Activated CD8-positive, alpha-beta T cell treated with anti-CD3 and anti-CD28 coated beads for 36 hours (primary cell): ENCODE measurements around the gene ARL10. TPM values are rescaled to one million over a fixed set of nuclear protein-coding genes. Genes with fewer than 3 reads are reported as not detected.
A peak's percentile ranks its signal among the peaks of the same experiment; 100 is the strongest.

Source experiments
- ATAC-seq: fragments of 200-7000 bp; cut with Tn5 transposase; one replicate; pipeline ENCODE4 v1.10.0; 2021; ENCODE audit warnings: mild to moderate bottlenecking, moderate library complexity
- CTCF ChIA-PET: fragments of 350-600 bp; sonication (Branson Sonifier 250); formaldehyde crosslinking; loops from one replicate; lab custom pipeline; 2021; ENCODE audit warnings: antibody characterized with exemption; lab: Charles Lee
- POLR2A ChIA-PET: fragments of 350-600 bp; sonication (Branson Sonifier 250); formaldehyde crosslinking; loops from one replicate; lab custom pipeline; 2021; ENCODE audit warnings: antibody characterized with exemption; lab: Charles Lee
- DNase-seq: peaks from one replicate; pipeline ENCODE4 v3.0.0-alpha.2; 2020
- H3K27ac Mint-ChIP-seq: one replicate; pipeline ENCODE4 v1.8.0; 2021; ENCODE audit warnings: mild to moderate bottlenecking, mixed read lengths
- H3K27me3 Mint-ChIP-seq: one replicate; pipeline ENCODE4 v1.8.0; 2021; ENCODE audit warnings: mixed read lengths
- H3K36me3 Mint-ChIP-seq: one replicate; pipeline ENCODE4 v1.8.0; 2021; ENCODE audit warnings: low read depth, mixed read lengths
- H3K4me1 Mint-ChIP-seq: one replicate; pipeline ENCODE4 v1.8.0; 2021; ENCODE audit warnings: low read depth, mixed read lengths
- H3K4me3 Mint-ChIP-seq: one replicate; pipeline ENCODE4 v1.8.0; 2021; ENCODE audit warnings: mild to moderate bottlenecking, moderate library complexity, mixed read lengths
- H3K9me3 Mint-ChIP-seq: one replicate; pipeline ENCODE4 v1.8.0; 2021; ENCODE audit warnings: mixed read lengths
- CTCF ChIP-seq: fragments of 200-600 bp; IDR thresholded peaks from one replicate; pipeline ENCODE4 v1.8.0; 2022; ENCODE audit warnings: antibody characterized with exemption, mild to moderate bottlenecking
- intact Hi-C: fragments of 100-400 bp; cut with micrococcal nuclease; formaldehyde crosslinking; loops from one replicate; pipeline ENCODE4 v1.10.0; 2022
- microRNA-seq: library from miRNA; unstranded; fragments of <30 nt; microRNA quantifications from one replicate; pipeline ENCODE4 v1.2.0, GENCODE V29; 2022; ENCODE audit warnings: borderline microRNAs expressed, borderline replicate concordance
- total RNA-seq, 2 experiments: library from RNA; stranded (reverse); gene quantifications; one replicate each; pipeline ENCODE4 v1.2.3, GENCODE V29; 2021

The ARL10 gene
- total RNA-seq, 2 experiments from 2014 or later, result 15.6 to 17.0 TPM

- H3K27ac Mint-ChIP-seq, result no peak overlapping the region
- intact Hi-C loops, result no loop called here
- TF ChIP-seq CTCF, result no peak
- ChIA-PET CTCF (interaction anchor here (1.2 to 3.4 kb wide), 2 partner anchors 9 to 24 kb away, joined by 3 to 12 read pairs; partner anchors contain the start of gene CLTB), POLR2A (no interaction called here)
- peaks cover 5% of the 10 kb centered on the region for H3K9me3 Mint-ChIP-seq
- no peak for ATAC-seq
- no peaks in the 10 kb centered on the region for H3K36me3 Mint-ChIP-seq
- H3K27me3 Mint-ChIP-seq, result peaks cover 3% of the 10 kb centered on the region
- peaks cover 9% of the 10 kb centered on the region for H3K4me1 Mint-ChIP-seq
- H3K4me3 Mint-ChIP-seq, result no peak overlapping the region
- DNase-seq, result no peak
Observed at GRCh38 chr5:176425791-176426190, 60.5 kb downstream of the ARL10 start.

GRCh38 chr5:176426876-176427275 is 61.6 kb downstream of the ARL10 start:
- intact Hi-C loops, result no loop called here
- Mint-ChIP-seq H3K4me1 (peaks cover 9% of the 10 kb centered on the region), H3K27ac (no peak overlapping the region), H3K27me3 (peaks cover 3% of the 10 kb centered on the region), H3K4me3 (no peak overlapping the region), H3K36me3 (no peaks in the 10 kb centered on the region), H3K9me3 (peaks cover 5% of the 10 kb centered on the region)
- no peak for TF ChIP-seq CTCF
- ChIA-PET POLR2A (interaction anchor here (1.0 kb wide), 1 partner anchor 9 kb away, joined by 3 read pairs; no protein-coding TSS in a partner anchor), CTCF (interaction anchor here (3.4 kb wide), 1 partner anchor 10 kb away, joined by 12 read pairs; the partner anchor contains the start of gene CLTB)
- ATAC-seq, result no peak
- no peak for DNase-seq

GRCh38 chr5:176427971-176428370 is 62.7 kb downstream of the ARL10 start:
- Mint-ChIP-seq H3K36me3 (no peaks in the 10 kb centered on the region), H3K9me3 (peaks cover 5% of the 10 kb centered on the region), H3K27me3 (peaks cover 3% of the 10 kb centered on the region), H3K27ac (no peak overlapping the region), H3K4me1 (peaks cover 9% of the 10 kb centered on the region), H3K4me3 (no peak overlapping the region)
- ATAC-seq, result no peak
- ChIA-PET POLR2A (no interaction called here), CTCF (interaction anchor here (3.4 kb wide), 1 partner anchor 11 kb away, joined by 12 read pairs; the partner anchor contains the start of gene CLTB)
- DNase-seq, result no peak
- no peak for TF ChIP-seq CTCF
- intact Hi-C loops, result no loop called here

- POLR2A ChIA-PET, result interaction anchor here (0.5 to 1.1 kb wide), 3 partner anchors 19 to 133 kb away, joined by 3 to 4 read pairs (median 3); partner anchors contain the start of genes FAF2, HIGD2A and NOP16
- CTCF ChIA-PET, result interaction anchor here (1.2 to 3.8 kb wide), 4 partner anchors 9 to 37 kb away, joined by 3 to 14 read pairs (median 6); partner anchors contain the start of genes CLTB and FAF2
Observed at GRCh38 chr5:176429972-176430371, 64.7 kb downstream of the ARL10 start.

More at GRCh38 chr5:176429972-176430371, 64.7 kb downstream of the ARL10 start:
- Mint-ChIP-seq H3K27me3 (no peaks in the 10 kb centered on the region), H3K4me3 (no peak overlapping the region), H3K36me3 (no peaks in the 10 kb centered on the region), H3K4me1 (peaks cover 9% of the 10 kb centered on the region), H3K27ac (no peak overlapping the region), H3K9me3 (peaks cover 5% of the 10 kb centered on the region)
- DNase-seq (no peak), ATAC-seq (peak; percentile 75)
- TF ChIP-seq CTCF, result no peak
- intact Hi-C loops, result no loop called here

Small RNA genes within 50 kb of the gene (microRNA-seq; reads per million reads assigned to microRNA genes)
- gene MIR1271, result 5.4 reads per million, percentile 22 among the genes with 10 or more reads in this experiment

Other genes starting within 250 kb of the ARL10 start
- 10 to 100 TPM; 21.5 to 21.9 TPM for gene SIMC1, start 127.1 kb upstream of the ARL10 start, total RNA-seq
- gene KIAA1191, start 3.7 kb upstream of the ARL10 start, total RNA-seq, result 10 to 100 TPM; 39.4 to 40.8 TPM
- 10 to 100 TPM; 71.8 to 75.1 TPM for gene NOP16, start 23.1 kb downstream of the ARL10 start, total RNA-seq
- 100 to 1,000 TPM; 118 to 120 TPM for gene HIGD2A, start 23.3 kb downstream of the ARL10 start, total RNA-seq
- gene CLTB, start 51.1 kb downstream of the ARL10 start, total RNA-seq, result 10 to 100 TPM; 48.2 to 48.6 TPM
- gene FAF2, start 82.9 kb downstream of the ARL10 start, total RNA-seq, result 10 to 100 TPM; 32.6 to 33.0 TPM
- gene RNF44, start 171.9 kb downstream of the ARL10 start, total RNA-seq, result 10 to 100 TPM; 55.3 to 62.7 TPM
- gene CDHR2, start 183.9 kb downstream of the ARL10 start, total RNA-seq, result under 1 TPM; 0.23 to 0.47 TPM
- gene GPRIN1, start 244.7 kb downstream of the ARL10 start, total RNA-seq, result 1 to 10 TPM; 1.6 to 2.0 TPM